DMS114 treated with DMSO at 0.1 percent for 48 hours (cell line): ENCODE results near the gene GRAMD4.
"Not testable (repeated sequence)": the region's sequence is repeated elsewhere in the genome, so short reads cannot be mapped to it uniquely, and the experiment has no call there.

Experiments used
- DNase-seq: peaks from one replicate; lab custom pipeline; 2025; ENCODE audit not compliant: unreplicated experiment; lab: John Stamatoyannopoulos, UW

GRAMD4 gene

DNA sequence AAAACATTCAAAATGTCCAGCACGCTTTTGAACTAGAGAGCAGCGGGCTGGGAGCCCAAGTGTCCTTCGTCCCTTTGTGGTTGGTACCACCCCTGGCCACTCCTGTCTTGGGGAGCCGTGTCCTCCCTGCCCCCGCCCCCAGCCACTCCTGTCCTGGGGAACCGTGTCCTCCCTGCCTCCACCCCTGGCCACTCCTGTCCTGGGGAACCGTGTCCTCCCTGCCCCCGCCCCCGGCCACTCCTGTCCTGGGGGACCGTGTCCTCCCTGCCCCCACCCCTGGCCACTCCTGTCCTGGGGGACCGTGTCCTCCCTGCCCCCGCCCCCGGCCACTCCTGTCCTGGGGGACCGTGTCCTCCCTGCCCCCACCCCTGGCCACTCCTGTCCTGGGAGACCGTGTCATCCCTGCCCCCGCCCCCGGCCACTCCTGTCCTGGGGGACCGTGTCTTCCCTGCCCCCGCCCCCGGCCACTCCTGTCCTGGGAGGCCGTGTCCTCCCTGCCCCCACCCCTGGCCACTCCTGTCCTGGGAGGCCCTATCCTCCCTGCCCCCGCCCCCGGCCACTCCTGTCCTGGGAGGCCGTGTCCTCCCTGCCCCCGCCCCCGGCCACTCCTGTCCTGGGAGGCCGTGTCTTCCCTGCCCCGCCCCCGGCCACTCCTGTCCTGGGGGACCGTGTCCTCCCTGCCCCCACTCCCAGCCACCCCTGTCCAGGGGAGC is 14.9 kb downstream of the GRAMD4 start:
- DNase-seq, result not testable (repeated sequence)

DNA sequence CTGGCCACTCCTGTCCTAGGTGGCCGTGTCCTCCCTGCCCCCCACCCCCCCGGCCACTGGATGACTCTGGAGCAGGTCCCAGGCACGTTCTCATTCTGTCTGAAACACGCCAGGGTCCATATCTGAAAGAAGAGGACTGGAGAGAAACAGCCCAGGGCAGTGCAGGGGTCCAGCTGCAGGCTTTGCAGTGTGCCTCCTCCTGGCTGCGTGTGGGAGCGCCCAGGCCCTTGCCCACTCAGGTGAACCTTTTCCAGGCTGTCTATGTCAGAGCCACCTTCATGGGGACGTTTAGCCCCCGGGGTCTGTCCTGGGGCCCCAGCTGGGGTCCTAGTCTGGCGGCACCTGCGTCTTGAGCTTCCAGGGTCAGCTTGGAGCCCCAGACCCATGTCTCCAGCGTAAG is 15.6 kb downstream of the GRAMD4 start:
- DNase-seq, result no peak

DNA sequence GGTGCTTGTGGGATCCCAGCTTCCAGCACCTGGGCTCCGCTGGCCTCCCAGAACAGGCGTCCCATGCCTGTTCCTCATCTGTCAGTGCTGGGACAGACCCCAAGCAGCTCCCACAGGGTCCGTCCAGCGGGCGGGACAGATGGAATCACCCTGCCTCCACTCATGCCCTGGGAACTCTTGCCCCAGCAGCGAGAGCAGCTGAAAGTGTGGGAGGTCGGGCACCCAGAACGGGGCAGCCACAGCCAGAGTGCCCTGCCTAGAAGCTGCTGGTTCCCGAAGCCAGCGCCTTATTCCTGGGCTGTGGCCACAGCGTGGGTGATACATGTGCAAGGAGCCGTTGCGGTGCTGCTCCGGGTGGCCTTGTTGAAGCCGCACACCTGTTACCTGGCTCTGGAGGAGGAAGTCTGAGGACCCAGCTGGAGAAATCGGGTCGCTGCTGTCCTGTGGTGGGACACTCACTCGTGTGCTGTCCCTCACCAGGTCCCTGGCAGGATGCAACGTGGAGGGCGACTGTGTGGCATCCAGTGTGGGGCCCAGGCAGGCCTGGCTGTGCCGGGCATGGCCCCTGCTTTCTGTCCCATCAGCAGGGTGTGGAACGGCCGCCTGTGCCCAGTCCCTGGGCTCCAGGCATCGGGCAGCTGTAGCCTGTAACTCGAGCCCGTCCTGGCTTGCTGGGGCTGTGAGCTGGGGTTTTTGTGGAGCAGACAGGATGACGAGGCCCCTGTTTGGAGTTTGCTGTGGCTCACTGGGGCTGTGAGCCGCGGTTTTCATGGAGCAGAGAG is 16.2 kb downstream of the GRAMD4 start:
- no peak for DNase-seq

DNA sequence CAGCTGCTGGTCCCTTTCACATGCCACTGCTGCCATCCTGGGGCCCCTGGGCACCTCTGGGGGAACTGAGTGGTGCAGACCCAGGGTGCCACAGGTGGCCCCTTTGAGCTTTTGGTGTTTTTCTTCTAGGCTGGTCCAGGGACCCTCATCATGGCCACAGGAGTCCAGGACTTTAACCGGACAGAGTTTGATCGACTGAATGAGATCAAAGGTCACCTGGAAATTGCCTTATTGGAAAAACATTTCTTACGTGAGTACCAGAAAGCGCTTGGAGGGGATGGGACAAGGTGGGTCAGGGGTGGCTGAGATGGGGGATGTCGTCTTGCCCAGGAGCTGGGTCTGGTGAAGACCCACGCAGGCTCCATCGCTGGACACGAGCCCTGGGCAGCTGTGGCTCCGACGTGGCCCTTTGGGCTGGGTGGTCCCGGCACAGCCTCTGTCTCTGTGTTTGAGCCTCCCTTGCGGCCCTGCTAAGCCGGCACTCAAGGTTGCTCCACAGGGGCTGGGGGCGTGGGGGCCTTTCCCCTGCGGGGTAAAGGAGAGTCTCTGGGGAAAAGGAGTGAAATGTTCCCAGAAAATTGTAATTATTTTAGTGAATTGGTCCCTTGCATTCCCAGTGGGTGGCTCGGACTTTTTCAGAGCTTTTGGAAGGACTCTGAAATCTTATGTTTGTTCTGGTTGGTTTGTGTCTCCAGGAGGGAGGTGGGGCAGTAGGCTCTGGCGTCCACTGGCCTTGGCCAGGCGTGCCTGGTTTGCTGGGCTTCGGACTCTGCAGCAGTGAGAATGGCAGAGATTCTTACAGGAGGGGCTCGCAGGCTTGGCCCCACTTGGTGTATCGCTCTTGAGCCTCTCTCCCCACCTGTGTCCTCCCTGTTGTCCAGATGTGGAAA is 17.8 kb downstream of the GRAMD4 start:
- DNase-seq, result no peak

DNA sequence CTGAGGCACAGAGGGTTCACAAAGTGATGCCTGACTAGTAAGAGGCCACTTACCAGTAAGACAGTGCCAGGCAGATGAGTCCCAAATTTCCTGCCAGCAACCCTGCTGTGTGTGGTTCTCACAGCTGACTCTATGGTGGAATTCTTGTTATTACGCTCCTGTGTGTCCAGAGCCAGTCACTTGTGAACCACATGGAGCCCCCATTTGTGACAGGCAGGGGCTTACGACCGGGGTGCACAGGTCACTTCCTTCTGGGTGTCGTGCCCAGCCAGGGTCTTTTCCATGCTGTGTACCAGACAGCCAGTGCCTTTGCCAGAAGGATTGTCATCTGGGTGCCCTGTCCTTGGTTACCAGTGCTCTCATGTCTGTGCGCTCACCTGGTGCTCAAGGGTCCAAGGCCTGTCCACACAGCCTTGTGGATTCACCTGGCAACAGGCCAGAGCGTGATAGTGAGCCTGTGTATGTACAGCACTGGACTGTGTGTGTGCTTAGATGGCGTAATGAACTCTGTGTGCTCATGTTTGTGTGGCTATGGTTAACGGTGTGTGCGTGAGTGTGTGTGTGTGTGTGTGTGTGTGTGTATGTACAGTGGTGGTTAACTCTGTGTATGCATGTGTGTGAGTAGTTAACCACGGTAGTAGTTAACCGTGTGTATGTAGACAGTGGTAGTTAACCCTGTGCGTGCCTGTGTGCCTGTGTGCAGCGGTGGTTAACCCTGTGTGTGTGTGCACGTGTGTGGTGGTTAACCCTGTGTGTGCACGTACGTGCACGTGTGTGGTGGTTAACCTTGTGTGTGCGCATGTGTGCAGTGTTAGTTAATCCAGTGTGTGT is 18.6 kb downstream of the GRAMD4 start:
- DNase-seq, result no peak

DNA sequence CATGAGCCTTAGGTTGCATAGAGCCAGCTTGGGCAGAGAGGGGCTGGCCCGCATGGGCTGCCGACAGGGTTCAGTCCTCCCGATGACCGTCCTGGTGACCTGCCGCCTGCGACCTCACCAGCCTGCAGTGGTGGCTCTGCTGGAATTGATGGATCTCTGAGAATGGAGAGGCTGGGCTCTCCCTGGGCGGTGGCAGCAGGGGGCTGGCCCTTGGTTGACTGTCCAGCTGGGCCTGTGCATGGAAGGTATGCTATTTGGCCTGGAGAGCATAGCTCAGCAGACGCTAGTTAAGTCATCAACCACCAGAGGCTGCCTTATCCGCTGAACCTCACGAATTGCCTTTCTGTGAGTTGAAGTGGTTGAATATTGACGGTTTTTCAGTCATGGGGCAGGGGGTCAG is 19.7 kb downstream of the GRAMD4 start:
- DNase-seq, result no peak

DNA sequence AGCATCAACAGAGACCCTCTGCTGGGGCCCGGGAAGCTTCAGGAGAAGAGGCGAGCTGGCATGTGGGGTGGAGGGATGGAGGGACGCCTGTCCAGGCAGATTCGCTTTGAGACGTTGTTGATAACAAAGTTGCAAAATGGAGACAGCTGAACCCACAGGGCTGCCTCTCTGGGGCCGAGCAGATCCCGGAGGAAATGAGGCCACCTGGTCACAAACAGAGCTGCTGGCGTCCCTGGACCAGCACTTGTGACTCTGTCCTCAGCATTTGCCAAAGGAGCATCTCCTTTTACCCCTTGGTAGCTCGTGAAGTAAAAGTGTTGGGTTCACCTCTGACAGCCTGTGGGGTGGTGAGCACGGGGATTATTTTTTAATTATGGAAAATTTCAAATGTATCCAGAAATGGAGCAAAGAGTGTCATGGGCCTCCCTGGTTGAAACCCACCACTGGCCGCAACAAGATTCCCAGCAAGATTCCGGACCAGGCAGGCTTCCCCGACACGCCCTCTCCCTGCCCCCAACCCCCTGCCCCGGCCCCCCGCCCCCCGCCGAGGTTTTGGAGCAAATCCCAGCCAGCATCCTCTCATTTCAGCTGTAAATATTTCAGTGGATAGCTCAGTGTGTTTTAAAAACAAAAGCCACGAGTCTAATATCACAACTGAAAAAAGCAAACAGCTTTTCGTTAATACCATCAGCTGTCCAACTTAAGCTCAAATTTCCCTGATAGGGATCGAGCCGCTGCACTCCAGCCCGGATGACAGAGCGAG is 20.3 kb downstream of the GRAMD4 start:
- DNase-seq, result no peak

DNA sequence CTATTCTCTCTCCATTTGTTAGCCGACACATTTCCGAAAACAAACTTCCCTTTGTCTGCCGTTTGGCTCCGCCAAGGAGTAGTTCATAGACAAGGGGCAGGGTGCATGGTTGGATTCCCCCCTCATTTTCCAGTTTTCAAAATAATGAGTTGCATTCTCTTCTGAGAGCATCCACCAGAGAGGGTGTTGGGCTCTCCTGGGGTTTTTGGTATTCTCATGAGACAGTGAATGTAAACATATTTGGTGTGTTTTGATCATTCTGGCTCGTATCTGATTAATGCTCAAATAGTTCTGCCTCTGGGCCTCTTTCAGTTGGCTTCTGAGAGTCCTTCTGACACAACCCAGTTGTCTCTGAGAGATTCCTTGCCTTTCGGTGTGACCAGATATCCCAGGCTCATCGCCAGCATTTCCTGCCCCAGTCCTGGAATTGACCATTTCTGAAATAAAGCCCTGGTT is 21.7 kb downstream of the GRAMD4 start:
- no peak for DNase-seq

DNA sequence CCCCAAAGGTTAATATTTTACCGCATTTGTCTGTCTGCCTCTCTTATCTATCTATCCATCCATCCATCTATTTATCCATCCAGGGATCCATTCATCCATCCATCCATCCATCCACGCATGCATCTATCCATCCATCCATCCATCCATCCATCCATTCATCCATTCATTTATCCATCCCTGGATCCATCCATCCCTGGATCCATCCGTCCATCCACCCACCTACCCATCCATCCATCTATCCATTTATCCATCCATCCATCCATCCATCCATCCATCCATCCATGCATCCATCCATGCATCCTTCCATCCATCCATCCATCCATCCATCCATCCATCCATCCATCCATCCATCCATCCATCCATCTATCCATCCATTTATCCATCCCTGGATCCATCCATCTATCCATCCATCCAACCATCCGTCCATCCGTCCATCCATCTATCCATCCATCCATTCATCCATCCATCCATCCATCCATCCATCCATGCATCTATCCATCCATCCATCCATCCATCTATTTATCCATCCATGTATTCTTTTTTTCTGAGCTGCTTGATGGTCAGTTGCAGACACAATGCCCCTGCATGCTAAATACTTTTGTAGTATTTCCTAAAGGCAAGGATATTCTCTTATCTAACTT is 22.8 kb downstream of the GRAMD4 start:
- not testable (repeated sequence) for DNase-seq

DNA sequence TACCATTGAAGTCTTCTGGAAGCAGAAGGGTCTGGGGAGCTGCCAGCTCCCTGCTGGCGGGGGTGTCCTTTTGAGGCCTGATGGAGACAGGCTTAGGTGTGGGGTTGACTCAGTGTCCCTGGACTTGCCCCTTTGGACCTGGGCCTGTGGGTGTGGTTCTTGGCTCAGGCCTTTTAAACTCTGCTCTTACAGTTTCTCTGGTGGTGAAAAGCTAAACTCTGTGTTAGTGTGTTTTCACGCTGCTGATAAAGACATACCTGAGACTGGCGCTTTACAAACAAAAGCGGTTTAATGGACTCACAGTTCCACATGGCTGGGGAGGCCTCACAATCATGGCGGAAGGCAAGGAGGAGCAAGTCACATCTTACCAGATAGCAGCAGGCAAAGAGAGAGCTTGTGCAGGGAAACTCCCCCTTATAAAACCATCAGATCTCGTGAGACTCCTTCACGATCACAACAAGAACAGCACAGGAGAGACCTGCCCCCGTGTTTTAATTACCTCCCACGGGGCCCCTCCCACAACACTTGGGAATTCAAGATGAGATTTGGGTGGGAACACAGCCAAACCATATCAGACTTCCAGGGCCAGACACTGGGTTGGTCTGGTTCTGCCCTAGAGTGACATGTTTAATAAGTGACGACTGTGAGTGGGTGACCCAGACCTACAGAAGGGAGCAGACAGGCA is 26.5 kb downstream of the GRAMD4 start:
- no peak for DNase-seq

DNA sequence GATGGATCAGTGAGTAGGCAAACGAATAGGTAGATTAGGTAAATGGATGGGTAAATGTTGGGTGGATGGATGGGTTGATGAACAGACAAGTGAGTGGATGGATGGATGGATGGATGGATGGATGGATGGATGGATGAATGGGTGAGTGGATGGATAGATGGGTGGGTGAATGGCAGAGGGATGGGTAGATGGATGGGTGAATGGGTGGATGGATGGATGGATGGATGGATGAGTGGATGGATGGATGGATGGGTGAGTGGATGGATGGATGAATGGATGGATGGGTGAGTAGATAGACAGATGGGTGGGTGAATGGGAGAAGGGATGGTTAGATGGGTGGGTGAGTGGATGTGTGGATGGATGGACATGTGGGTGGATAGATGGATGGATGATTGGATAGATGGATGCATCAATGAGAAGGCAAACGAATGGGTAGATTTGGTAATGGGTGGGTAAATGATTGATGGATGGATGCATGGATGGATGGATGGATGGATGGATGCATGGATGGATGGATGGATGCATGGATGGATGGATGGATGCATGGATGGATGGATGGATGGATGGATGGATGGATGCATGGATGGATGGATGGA is 28.1 kb downstream of the GRAMD4 start:
- not testable (repeated sequence) for DNase-seq

DNA sequence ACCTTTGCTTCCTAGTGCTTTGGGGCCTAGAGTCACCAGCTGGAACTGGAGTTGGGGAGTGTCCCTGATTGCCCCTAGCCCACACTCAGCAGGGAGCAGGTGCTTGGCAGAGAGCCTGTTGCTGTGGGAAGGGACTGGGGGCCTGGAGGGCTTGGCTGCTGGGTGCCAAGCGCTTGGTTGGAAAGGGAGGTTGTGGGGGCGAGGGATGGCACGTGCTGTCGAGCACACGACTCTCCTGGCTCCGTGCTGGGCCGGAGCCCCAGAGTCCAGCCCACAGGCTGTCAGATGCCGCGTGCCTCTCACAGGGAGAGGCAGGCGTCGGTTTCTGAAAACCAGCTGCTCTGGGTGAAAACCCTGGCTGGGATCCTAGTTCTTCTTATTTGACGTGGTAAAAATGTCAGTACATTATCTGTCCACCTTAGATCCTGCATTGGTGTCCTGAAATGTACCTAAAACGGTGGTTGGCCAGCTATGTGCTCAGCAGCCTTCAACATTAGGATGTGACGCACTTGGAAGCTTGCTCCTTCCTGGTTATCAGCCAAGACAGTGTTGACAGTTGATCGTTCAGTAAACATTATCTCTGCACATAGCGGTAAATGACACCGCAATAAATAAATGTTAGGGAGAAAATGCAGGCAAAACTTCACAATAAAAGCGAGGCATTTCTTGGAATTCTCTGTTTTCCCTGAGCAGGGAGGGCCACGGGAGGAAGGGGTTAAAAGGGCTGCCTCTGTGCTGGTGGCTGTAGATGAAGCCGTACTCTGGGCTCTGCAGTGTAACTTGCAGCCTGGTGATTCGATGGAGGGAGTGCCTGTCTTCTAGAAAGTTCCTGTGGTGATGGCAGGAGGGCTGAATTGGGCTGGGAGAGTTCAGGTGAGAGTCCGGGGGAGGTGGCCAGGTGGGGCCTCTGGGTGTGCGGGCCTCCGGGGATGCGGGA is 29.2 kb downstream of the GRAMD4 start:
- no peak for DNase-seq

DNA sequence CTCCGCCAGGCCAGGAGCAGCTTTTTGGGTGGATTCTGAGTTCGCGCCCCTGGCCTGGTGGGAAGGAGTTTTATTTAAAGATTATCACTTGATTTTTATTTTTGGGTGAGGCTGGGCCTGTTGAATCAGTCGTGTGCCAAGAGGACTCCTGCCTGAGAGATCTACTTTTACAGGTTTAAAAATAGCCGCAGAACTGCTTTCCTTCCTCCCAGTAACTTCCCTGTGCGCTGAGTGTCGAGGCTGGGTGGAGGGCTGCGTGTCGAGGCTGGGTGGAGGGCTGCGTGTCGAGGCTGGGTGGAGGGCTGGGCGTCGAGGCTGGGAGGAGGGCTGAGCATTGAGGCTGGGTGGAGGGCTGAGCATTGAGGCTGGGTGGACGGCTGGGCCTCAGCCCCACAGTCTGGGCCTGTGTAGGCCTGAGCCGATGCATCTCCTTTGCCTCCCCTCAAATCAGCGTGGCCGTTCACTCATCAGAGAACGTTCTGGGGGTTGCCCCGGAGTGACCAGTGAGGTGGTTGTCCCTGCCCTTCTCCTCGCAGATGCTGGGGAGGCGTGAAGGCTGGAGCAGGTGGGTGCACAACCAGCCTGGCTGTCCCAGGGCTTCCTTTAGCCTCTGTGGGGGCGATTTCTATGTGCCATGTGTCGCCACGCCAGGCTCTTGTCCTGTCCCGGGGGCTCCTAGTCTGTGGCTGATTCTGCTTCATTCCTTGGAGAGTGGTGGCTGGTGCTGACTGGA is 30.1 kb downstream of the GRAMD4 start:
- no peak for DNase-seq

DNA sequence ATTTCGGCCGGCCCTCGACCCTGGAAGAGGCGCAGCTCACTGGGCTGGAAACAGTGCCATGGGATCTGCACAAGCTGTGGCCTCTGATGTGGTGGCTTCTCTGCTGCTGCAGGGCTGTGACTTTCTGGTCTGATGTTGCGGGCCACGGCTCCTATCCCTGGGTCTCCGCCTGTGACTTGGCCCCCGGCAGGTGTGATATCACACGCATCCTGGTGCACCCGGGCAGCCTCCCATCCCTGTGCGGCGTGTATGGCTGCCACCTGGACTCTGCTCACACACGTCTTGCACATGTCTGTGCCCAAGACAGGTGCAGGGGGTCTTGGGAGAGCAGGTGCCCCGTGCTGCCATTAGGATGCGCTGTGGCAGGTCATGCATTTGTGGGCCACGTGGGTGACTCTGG is 31.1 kb downstream of the GRAMD4 start:
- DNase-seq, result no peak

DNA sequence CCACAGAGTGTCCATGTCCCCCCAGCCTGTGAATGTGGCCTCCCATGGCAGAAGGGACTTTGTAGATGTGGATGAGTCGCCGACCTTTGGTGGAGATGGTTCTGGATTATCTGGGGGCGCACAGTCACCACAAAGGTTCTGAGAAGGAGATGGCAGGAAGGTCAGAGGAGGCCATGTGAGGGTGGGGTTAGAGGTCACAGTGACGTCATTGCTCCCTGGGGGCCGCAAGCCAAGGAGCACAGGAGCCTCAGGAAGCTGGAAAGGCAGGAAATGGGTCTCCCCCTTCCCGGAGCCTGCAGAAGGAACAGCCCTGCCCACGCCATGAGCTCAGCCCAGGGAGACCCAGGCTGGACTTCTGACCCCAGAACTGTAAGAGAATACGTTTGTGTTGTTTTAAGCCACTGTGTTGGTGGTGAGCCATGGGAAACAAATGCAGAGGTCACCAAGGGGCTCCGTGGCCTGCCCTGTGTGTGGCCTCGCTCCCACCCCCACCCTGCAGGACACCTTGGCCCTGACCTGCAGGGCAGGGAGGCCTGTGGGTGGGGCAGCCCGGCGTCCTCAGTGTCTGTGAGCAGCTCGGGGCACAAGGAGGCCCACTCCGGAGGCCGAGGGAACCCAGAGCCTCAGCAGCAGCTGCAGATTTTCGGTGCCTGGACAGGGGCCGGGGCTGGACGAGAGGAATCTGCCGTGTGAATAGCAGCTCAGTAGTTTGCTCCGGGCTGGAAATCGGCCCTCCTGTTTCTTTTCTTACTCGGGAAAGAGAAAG is 32.1 kb downstream of the GRAMD4 start:
- DNase-seq, result no peak

DNA sequence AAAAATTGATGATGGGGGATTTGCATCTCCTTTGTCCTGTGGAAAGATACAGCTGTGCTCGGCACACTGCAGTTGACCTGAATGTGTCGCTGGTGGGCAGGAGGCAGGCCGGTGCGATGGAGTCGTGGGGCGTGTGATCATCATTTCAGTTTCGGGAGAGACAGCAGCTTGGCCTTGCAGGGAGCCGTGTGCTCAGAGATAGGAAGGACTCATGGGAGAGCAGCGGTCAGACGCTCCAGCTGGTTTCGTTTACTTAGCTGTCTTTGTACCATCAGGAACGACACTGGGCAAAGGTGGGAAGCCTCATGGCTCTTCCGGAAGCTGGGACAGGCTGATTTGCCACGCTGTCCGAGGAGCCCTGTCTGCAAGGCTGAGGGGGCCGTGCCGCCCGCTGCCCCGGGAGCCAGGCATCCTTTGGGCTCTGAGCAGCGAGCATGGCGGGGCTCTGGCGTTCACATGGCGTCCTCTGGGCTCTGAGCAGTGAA is 32.7 kb downstream of the GRAMD4 start:
- DNase-seq, result no peak
